D721Med (cell line): ENCODE data around the gene ROGDI.
A peak's percentile ranks its signal among the peaks of the same experiment; 100 is the strongest.

Source experiments
- DNase-seq: peaks from one replicate; pipeline ENCODE4 v3.0.0; 2011; ENCODE audit warnings: low spot score; ENCODE audit not compliant: insufficient read length
- FAIRE-seq: peaks from 2 replicates; lab custom pipeline; 2011; peaks lifted over from hg19 to GRCh38; lab: Jason Lieb, UNC
- CTCF ChIP-seq: IDR thresholded peaks from 2 replicates; pipeline ENCODE4 v1.5.1; 2012; ENCODE audit warnings: mild to moderate bottlenecking, control low read depth; ENCODE audit not compliant: insufficient read depth; ENCODE audit errors: missing control alignments

Gene ROGDI

DNA sequence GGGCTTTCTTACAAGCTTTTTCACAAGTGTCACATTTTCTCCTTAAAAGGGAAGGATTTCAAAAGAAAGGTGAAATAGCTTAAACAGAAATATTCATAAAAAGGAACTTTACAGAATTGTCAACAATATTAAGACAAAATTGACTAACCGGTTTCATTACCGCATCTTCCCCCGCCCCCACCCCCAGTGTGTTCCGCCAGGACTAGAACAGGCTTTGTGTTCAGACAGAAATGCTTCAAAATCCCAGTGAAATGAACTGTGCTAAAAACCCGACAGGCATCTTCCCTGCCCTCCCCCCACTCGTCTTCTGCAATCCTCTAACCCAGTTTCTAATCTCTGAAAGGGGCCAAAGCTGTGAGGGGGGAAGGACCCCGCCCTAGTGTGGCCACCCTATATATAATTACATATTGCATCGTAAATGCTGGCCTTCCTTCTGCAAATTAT is 990 bp upstream of the ROGDI start:
- FAIRE-seq (no peak), DNase-seq (no peak)
- TF ChIP-seq CTCF: no peak

GRCh38 chr16:4802659-4803287 is 340 bp upstream of the ROGDI start:
- no peak for FAIRE-seq
- DNase-seq: peak; percentile 94
- TF ChIP-seq CTCF: no peak

DNA sequence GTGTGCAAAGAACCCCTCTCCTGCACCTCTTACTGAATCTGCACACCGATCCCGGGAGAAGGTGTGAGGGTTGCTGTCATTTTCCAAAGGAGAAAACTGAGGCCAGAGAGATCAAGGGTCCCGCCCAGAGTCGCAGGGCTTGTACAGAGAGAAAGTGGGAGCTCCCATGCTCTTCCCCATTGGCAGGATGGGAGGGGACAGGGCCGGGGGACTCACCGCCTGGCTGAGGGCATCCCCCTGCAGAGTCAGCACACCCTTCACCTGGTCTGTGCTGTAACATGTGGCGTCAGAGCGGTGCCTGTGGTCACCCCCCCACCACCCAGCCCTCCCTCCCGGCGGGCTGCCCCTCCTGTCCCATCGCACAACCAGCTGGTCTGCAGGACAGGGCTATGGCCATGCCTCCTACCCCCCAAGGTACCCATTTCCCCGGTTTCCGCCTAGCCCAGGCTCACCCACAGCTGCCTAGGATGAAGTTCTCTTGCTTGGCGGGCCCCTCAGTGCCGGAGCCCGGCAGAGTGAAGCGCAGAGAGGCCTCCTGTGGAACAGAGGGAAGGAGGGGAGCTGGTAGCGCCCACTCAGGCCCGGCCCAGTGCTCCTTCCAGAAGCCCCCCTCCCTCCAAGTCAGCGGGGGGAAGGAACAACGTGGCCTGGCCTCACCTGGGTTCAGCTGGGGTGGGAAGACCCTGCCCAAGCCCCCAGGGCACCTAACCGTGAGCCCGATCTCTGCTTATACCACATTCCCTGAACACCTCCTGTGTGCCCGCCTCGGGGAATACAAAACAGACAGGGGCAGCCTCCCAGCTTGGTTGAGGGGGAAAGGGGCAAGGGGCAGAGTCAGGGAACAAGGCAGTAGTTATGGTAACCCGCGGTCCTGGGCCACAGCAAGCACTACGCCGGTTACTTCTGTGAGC is 1.1 kb downstream of the ROGDI start:
- DNase-seq: no peak
- FAIRE-seq: no peak
- no peak for TF ChIP-seq CTCF

DNA sequence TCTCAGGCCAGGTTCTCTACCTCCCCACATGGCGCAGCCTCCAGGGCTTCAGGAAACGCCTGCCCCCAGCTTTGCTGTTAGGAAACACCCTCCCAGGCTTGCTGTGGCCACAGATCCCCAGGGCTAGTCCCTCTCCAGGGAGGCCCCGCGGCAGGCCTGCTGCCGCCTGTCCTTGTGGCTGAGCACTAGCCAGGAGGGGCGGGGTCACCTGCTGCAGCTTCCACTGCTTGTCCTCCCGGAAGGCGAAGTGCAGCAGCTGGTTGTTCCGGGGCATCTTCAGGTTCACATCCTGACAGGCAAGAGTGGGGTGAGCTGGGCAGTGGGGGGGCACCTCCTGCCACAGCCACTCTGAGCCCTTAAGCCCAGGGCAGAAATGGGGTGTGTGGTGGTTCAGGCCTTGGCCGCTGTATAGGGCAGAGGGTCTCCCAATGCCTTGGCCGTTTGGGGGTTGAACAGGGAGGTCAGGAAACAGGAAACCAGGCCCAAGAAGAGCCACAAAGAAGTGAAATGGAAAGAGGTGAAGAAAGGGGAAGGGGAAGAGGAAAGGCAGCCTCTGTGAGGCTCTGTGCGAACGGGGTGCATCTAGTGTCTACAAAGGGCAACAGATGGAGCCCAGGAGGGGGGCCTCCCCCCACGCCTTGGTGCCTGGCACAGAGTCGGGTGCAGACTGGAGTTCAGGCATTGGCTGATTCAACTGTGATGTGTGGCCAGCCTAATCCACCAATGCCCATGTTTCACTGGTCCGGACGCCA is 2.0 kb downstream of the ROGDI start:
- no peak for TF ChIP-seq CTCF
- DNase-seq (no peak), FAIRE-seq (no peak)

DNA sequence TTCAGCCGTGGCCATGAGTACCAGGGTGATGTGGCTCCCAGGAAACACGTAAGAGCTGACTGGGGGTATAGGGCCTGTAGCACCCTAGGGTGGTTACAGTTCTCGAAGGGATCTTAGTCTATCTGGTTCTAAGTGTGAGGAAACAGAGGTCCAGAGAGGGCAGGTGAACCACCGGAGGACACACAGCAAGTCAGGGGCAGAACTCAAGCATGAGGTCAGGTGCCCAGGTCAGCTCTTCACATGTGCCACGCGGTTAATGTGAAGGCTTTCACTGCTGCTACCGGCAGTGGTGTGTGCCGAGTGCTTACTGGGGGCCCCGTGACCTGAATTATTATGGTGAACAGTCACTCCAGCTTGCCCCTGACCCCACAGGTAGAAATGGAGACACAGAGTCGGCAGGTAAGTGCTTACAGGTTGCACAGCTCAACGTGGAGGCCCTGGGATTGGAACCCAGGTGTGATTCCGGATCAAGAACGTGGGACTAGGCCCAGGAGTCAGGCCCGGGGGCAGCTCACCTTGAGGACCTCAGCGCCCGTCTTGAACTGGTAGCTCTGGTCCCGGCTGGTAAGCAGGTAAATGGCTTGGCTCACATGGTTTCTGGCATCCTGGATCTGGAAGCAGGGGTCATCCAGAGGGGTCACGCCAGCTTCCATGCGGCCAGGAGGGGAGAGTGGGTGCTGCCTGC is 3.1 kb downstream of the ROGDI start:
- DNase-seq: no peak
- no peak for FAIRE-seq
- TF ChIP-seq CTCF: no peak

DNA sequence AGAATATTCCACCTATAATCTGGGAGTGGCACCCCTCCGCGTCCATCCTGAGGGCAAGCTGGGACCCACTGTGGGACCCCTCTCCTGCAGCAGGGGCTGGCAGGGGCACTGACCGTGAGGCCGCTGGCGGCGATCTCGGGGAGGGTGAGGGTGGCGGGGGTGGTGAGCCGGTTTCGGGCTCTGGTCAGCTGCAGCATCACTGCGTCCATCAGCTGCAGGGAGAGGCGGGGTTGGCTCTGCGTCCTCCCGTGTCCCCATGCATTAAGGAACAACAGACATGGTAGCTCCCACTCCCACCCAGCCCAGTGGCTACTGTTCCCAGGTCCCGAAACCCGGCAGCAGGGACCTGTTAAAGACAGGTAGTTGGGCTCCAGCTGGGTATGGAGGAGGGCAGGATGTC is 4.0 kb downstream of the ROGDI start:
- TF ChIP-seq CTCF: no peak
- no peak for DNase-seq
- no peak for FAIRE-seq
